Erythroblast (primary cell): ENCODE data around the gene RERE.

Experiments used
- GATA1 ChIP-seq: IDR thresholded peaks from 2 replicates; pipeline ENCODE4 v1.6.1; 2011; ENCODE audit warnings: low read depth, mild to moderate bottlenecking, control low read depth, low read length, moderate library complexity
- POLR2A ChIP-seq: IDR thresholded peaks from 2 replicates; pipeline ENCODE4 v1.6.1; 2011; ENCODE audit warnings: mild to moderate bottlenecking, low read length

- TF ChIP-seq POLR2A, result no peak
- TF ChIP-seq GATA1, result no peak
These were observed 171.3 kb downstream of the RERE start for GRCh38 chr1:8646189-8646588.
